DOHH2 (cell line): ENCODE results near the gene NPNT.

Source experiments
- EZH2phosphoT487 ChIP-seq: fragments of 200-600 bp; sonication (generic); IDR thresholded peaks from 2 replicates; pipeline ENCODE4 v1.6.1; 2017; ENCODE audit warnings: borderline replicate concordance, mild to moderate bottlenecking, antibody characterized with exemption, low read length, moderate library complexity, mixed read lengths
- TF ChIP-seq, protein P1 (sequence below): fragments of 200-600 bp; sonication (generic); IDR thresholded peaks from one replicate; pipeline ENCODE4 v1.5.1; 2014; ENCODE audit warnings: antibody characterized with exemption, mild to moderate bottlenecking, low read depth, low read length; ENCODE audit not compliant: poor library complexity, severe bottlenecking

DNA sequence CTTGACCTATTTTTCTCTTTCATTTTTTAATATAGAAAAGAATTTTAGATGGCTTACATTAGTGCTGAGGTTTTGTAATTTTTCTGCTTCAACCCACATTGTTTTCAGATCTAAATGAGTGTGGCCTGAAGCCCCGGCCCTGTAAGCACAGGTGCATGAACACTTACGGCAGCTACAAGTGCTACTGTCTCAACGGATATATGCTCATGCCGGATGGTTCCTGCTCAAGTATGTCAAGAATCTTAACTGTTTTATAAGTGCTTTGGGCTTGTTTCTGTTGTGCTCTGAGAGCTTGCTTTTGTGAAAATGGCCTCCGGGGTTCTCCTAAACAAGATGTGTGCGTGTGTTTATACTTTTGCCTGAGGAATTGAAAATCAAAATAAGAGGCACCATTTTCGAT, 41.6 kb downstream of the NPNT start:
- TF ChIP-seq EZH2phosphoT487, result no peak
- TF ChIP-seq, protein P1, sequence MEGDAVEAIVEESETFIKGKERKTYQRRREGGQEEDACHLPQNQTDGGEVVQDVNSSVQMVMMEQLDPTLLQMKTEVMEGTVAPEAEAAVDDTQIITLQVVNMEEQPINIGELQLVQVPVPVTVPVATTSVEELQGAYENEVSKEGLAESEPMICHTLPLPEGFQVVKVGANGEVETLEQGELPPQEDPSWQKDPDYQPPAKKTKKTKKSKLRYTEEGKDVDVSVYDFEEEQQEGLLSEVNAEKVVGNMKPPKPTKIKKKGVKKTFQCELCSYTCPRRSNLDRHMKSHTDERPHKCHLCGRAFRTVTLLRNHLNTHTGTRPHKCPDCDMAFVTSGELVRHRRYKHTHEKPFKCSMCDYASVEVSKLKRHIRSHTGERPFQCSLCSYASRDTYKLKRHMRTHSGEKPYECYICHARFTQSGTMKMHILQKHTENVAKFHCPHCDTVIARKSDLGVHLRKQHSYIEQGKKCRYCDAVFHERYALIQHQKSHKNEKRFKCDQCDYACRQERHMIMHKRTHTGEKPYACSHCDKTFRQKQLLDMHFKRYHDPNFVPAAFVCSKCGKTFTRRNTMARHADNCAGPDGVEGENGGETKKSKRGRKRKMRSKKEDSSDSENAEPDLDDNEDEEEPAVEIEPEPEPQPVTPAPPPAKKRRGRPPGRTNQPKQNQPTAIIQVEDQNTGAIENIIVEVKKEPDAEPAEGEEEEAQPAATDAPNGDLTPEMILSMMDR, result no peak
